ENCODE measurements around the gene OSBPL5.
"Not testable (repeated sequence)": the region's sequence is repeated elsewhere in the genome, so short reads cannot be mapped to it uniquely, and the experiment has no call there.

GRCh38 chr11:3064709-3065108 lies 100.4 kb downstream of the OSBPL5 start:
- TF ChIP-seq, protein P1, sequence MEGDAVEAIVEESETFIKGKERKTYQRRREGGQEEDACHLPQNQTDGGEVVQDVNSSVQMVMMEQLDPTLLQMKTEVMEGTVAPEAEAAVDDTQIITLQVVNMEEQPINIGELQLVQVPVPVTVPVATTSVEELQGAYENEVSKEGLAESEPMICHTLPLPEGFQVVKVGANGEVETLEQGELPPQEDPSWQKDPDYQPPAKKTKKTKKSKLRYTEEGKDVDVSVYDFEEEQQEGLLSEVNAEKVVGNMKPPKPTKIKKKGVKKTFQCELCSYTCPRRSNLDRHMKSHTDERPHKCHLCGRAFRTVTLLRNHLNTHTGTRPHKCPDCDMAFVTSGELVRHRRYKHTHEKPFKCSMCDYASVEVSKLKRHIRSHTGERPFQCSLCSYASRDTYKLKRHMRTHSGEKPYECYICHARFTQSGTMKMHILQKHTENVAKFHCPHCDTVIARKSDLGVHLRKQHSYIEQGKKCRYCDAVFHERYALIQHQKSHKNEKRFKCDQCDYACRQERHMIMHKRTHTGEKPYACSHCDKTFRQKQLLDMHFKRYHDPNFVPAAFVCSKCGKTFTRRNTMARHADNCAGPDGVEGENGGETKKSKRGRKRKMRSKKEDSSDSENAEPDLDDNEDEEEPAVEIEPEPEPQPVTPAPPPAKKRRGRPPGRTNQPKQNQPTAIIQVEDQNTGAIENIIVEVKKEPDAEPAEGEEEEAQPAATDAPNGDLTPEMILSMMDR (IDR thresholded peaks at IDR 0.05): not testable (repeated sequence)
- TF ChIP-seq EP300 (IDR thresholded peaks at IDR 0.05; ENCODE audit: low read depth); POLR2A (IDR thresholded peaks at IDR 0.05); POLR2AphosphoS5 (IDR thresholded peaks at IDR 0.05): not testable (repeated sequence)
